OCI-LY7 (cell line): ENCODE data around the gene ZSCAN2. TPM values are rescaled to one million over a fixed set of nuclear protein-coding genes. Genes with fewer than 3 reads are reported as not detected.

ENCODE experiments used
- BruUV-seq: library from RNA; stranded (reverse); fragments of 400-500 nt; replicated peaks from 2 replicates; lab custom pipeline; 2021; lab: Mats Ljungman, UMichigan
- CTCF ChIA-PET: fragments of 300-600 bp; sonication (Branson Sonifier 250); formaldehyde crosslinking; loops from one replicate; lab custom pipeline; 2022; ENCODE audit warnings: antibody characterized with exemption; ENCODE audit not compliant: unreplicated experiment; lab: Charles Lee
- POLR2A ChIA-PET: fragments of 300-600 bp; sonication (Branson Sonifier 250); formaldehyde crosslinking; loops from one replicate; lab custom pipeline; 2022; ENCODE audit warnings: antibody characterized with exemption; lab: Charles Lee
- DNase-seq: peaks from one replicate; pipeline ENCODE4 v3.0.0-alpha.2; 2015; ENCODE audit warnings: low spot score
- H2AFZ ChIP-seq: fragments of 200-600 bp; sonication (generic), shearing (Covaris generic); 2 replicates; pipeline ENCODE4 v1.6.1; 2014; ENCODE audit warnings: mild to moderate bottlenecking, antibody characterized with exemption, low read length, moderate library complexity
- H3K27ac ChIP-seq: fragments of 200-600 bp; sonication (generic); 2 replicates; pipeline ENCODE4 v1.5.1; 2014; ENCODE audit warnings: mixed run types, low read depth, mild to moderate bottlenecking, moderate library complexity, low read length, inconsistent platforms; ENCODE audit not compliant: poor library complexity, severe bottlenecking
- H3K36me3 ChIP-seq: fragments of 200-600 bp; sonication (generic); 2 replicates; pipeline ENCODE4 v1.6.1; 2014; ENCODE audit warnings: mild to moderate bottlenecking, antibody characterized with exemption, low read length, moderate library complexity, mixed read lengths; ENCODE audit not compliant: insufficient read depth
- H3K4me1 ChIP-seq: fragments of 200-600 bp; sonication (generic); 2 replicates; pipeline ENCODE4 v1.5.1; 2014; ENCODE audit warnings: mild to moderate bottlenecking, low read length; ENCODE audit not compliant: insufficient read depth, poor library complexity, severe bottlenecking
- H3K4me2 ChIP-seq: fragments of 200-600 bp; sonication (generic); 2 replicates; pipeline ENCODE4 v1.6.1; 2014; ENCODE audit warnings: mild to moderate bottlenecking, low read length
- H3K4me3 ChIP-seq: fragments of 200-600 bp; sonication (generic); 2 replicates; pipeline ENCODE4 v1.5.1; 2014; ENCODE audit warnings: mild to moderate bottlenecking, low read depth, low read length; ENCODE audit not compliant: poor library complexity, severe bottlenecking
- H3K79me2 ChIP-seq: fragments of 200-600 bp; sonication (generic); 2 replicates; pipeline ENCODE4 v1.6.1; 2016; ENCODE audit warnings: low read depth, mild to moderate bottlenecking, low read length, moderate library complexity, mixed read lengths; ENCODE audit not compliant: insufficient read depth
- H3K9me2 ChIP-seq: fragments of 200-600 bp; sonication (generic); 2 replicates; pipeline ENCODE4 v1.6.1; 2016; ENCODE audit warnings: mild to moderate bottlenecking, low read length, mixed read lengths; ENCODE audit not compliant: insufficient read depth
- H3K9me3 ChIP-seq: fragments of 200-600 bp; sonication (generic); 2 replicates; pipeline ENCODE4 v1.6.1; 2014; ENCODE audit warnings: mild to moderate bottlenecking, mixed run types, low read length, mixed read lengths
- H4K20me1 ChIP-seq: fragments of 200-600 bp; sonication (generic); 2 replicates; pipeline ENCODE4 v1.6.1; 2014; ENCODE audit warnings: mild to moderate bottlenecking, antibody characterized with exemption, low read length, moderate library complexity, mixed read lengths; ENCODE audit not compliant: insufficient read depth
- CTCF ChIP-seq: fragments of 200-600 bp; sonication (generic); conservative IDR thresholded peaks from 2 replicates; pipeline ENCODE4 v1.5.1; 2014; ENCODE audit warnings: mild to moderate bottlenecking, antibody characterized with exemption, low read length, moderate library complexity, mixed read lengths
- EZH2phosphoT487 ChIP-seq: fragments of 200-600 bp; sonication (generic); IDR thresholded peaks from 2 replicates; pipeline ENCODE4 v1.6.1; 2018; ENCODE audit warnings: low read depth, borderline replicate concordance, mild to moderate bottlenecking, mixed run types, antibody characterized with exemption, low read length, moderate library complexity, mixed read lengths
- intact Hi-C: fragments of 100-400 bp; cut with micrococcal nuclease; formaldehyde crosslinking; loops from one replicate; pipeline ENCODE4 v1.10.0; 2022; ENCODE audit not compliant: unreplicated experiment
- total RNA-seq, 2 experiments: library from RNA; depleted of rRNA in 1 of 2; stranded (reverse); fragments of >200 nt in 1 of 2; shearing (Covaris generic) in 1 of 2; gene quantifications; 2 replicates each; pipeline ENCODE4 v1.2.3, GENCODE V29; 2014 to 2022

The ZSCAN2 gene
- total RNA-seq, 2 experiments from 2014 or later: 12.0 to 12.4 TPM

- BruUV-seq: no TSS peak
- Histone ChIP-seq H3K4me1 (no peaks in the 10 kb centered on the region), H3K9me2 (no peaks in the 10 kb centered on the region)
Observed at GRCh38 chr15:84616235-84616634, 15.4 kb downstream of the ZSCAN2 start.

GRCh38 chr15:84620626-84621025 is 19.8 kb downstream of the ZSCAN2 start:
- no peak for TF ChIP-seq CTCF
- TF ChIP-seq EZH2phosphoT487: no peak
- ChIA-PET POLR2A (interaction anchor here (0.7 to 1.5 kb wide), 3 partner anchors 8 to 12 kb away, joined by 3 to 7 read pairs (median 6); no protein-coding TSS in a partner anchor), CTCF (no interaction called here)
- H3K4me2 ChIP-seq: no peak overlapping the region
- H3K9me3 ChIP-seq: no peaks in the 10 kb centered on the region
- DNase-seq: no peak
- no TSS peak for BruUV-seq
- H4K20me1 ChIP-seq: no peaks in the 10 kb centered on the region
- no peak overlapping the region for H3K27ac ChIP-seq
- intact Hi-C loops: no loop called here
- H3K36me3 ChIP-seq: peaks cover 26% of the 10 kb centered on the region
- no peak overlapping the region for H3K4me3 ChIP-seq
- no peaks in the 10 kb centered on the region for H3K4me1 ChIP-seq
- H2AFZ ChIP-seq: no peak overlapping the region
- no peaks in the 10 kb centered on the region for H3K9me2 ChIP-seq
- H3K79me2 ChIP-seq: no peaks in the 10 kb centered on the region

More at GRCh38 chr15:84616235-84616634, 15.4 kb downstream of the ZSCAN2 start:
- H3K4me2 ChIP-seq: no peak overlapping the region
- ChIA-PET POLR2A (interaction anchor here (0.6 to 0.7 kb wide), 2 partner anchors 15 to 148 kb away, joined by 3 read pairs; no protein-coding TSS in a partner anchor), CTCF (no interaction called here)
- H3K4me3 ChIP-seq: no peak overlapping the region
- H2AFZ ChIP-seq: no peak overlapping the region
- H3K79me2 ChIP-seq: no peaks in the 10 kb centered on the region
- intact Hi-C loops: no loop called here
- DNase-seq: no peak
- H3K36me3 ChIP-seq: peaks cover 7% of the 10 kb centered on the region; the same call in 1 of the 2 replicates
- no peak overlapping the region for H3K27ac ChIP-seq
- no peaks in the 10 kb centered on the region; the same call in 1 of the 2 replicates for H4K20me1 ChIP-seq
- TF ChIP-seq EZH2phosphoT487 (no peak), CTCF (no peak)
- no peaks in the 10 kb centered on the region for H3K9me3 ChIP-seq

- H4K20me1 ChIP-seq: no peaks in the 10 kb centered on the region
Observed at GRCh38 chr15:84621358-84621979, 20.7 kb downstream of the ZSCAN2 start.

More at GRCh38 chr15:84621358-84621979, 20.7 kb downstream of the ZSCAN2 start:
- Histone ChIP-seq H3K79me2 (no peaks in the 10 kb centered on the region), H3K36me3 (peaks cover 26% of the 10 kb centered on the region), H3K9me3 (no peaks in the 10 kb centered on the region), H3K4me1 (no peaks in the 10 kb centered on the region), H3K27ac (no peak overlapping the region), H3K9me2 (no peaks in the 10 kb centered on the region), H3K4me2 (no peak overlapping the region), H2AFZ (no peak overlapping the region), H3K4me3 (no peak overlapping the region)
- ChIA-PET CTCF (interaction anchor here (0.5 to 0.6 kb wide), 2 partner anchors 27 to 34 kb away, joined by 3 to 4 read pairs; no protein-coding TSS in a partner anchor), POLR2A (interaction anchor here (0.7 to 1.5 kb wide), 3 partner anchors 9 to 53 kb away, joined by 3 to 6 read pairs (median 3); no protein-coding TSS in a partner anchor)
- TF ChIP-seq EZH2phosphoT487: no peak
- no peak for TF ChIP-seq CTCF
- BruUV-seq: no TSS peak
- no peak for DNase-seq
- intact Hi-C loops: no loop called here
